ENCODE data around the gene PPP1R1C.

Gene PPP1R1C

GRCh38 chr2:181985632-181986205, at the start of gene PPP1R1C:
Gene PPP1R1C (plus strand): TSS chr2:181985853. CDS start chr2:181986111, 258 bp downstream.
- H3K4me3 ChIP-seq (ENCODE audit: low read depth, low read length) = no peak within 1 kb of the TSS
- H3K9ac ChIP-seq (ENCODE audit: low read depth, low read length) = no peak within 1 kb of the TSS
- no peaks in the 10 kb centered on the region for H3K4me1 ChIP-seq (ENCODE audit: control insufficient read depth, insufficient read depth, low read length)
- no peaks in the 10 kb centered on the region for H3K36me3 ChIP-seq (ENCODE audit: control insufficient read depth, insufficient read depth, low read length)
- H3K27me3 ChIP-seq (ENCODE audit: control insufficient read depth, insufficient read depth, low read length) = no peaks in the 10 kb centered on the region
- no peaks in the 10 kb centered on the region for H3K9me3 ChIP-seq (ENCODE audit: control insufficient read depth, insufficient read depth, low read length)

GRCh38 chr2:181937473-181937872, 48.2 kb upstream of the PPP1R1C start:
- Histone ChIP-seq H3K9ac (ENCODE audit: low read depth, low read length) (no peak overlapping the region), H3K27me3 (ENCODE audit: control insufficient read depth, insufficient read depth, low read length) (no peaks in the 10 kb centered on the region), H3K36me3 (ENCODE audit: control insufficient read depth, insufficient read depth, low read length) (no peaks in the 10 kb centered on the region), H3K4me3 (ENCODE audit: low read depth, low read length) (no peak overlapping the region), H3K4me1 (ENCODE audit: control insufficient read depth, insufficient read depth, low read length) (no peaks in the 10 kb centered on the region), H3K9me3 (ENCODE audit: control insufficient read depth, insufficient read depth, low read length) (no peaks in the 10 kb centered on the region)

- no peak overlapping the region for H3K4me3 ChIP-seq (ENCODE audit: low read depth, low read length)
- no peak overlapping the region for H3K9ac ChIP-seq (ENCODE audit: low read depth, low read length)
- H3K27me3 ChIP-seq (ENCODE audit: control insufficient read depth, insufficient read depth, low read length) = no peaks in the 10 kb centered on the region
- no peaks in the 10 kb centered on the region for H3K36me3 ChIP-seq (ENCODE audit: control insufficient read depth, insufficient read depth, low read length)
- no peaks in the 10 kb centered on the region for H3K9me3 ChIP-seq (ENCODE audit: control insufficient read depth, insufficient read depth, low read length)
- no peaks in the 10 kb centered on the region for H3K4me1 ChIP-seq (ENCODE audit: control insufficient read depth, insufficient read depth, low read length)
These were observed 42.1 kb upstream of the PPP1R1C start for GRCh38 chr2:181943411-181944124.

- H3K27me3 ChIP-seq (ENCODE audit: control insufficient read depth, insufficient read depth, low read length) = no peaks in the 10 kb centered on the region
- H3K4me1 ChIP-seq (ENCODE audit: control insufficient read depth, insufficient read depth, low read length) = no peaks in the 10 kb centered on the region
- H3K9ac ChIP-seq (ENCODE audit: low read depth, low read length) = no peak overlapping the region
- H3K36me3 ChIP-seq (ENCODE audit: control insufficient read depth, insufficient read depth, low read length) = no peaks in the 10 kb centered on the region
- no peak overlapping the region for H3K4me3 ChIP-seq (ENCODE audit: low read depth, low read length)
- H3K9me3 ChIP-seq (ENCODE audit: control insufficient read depth, insufficient read depth, low read length) = no peaks in the 10 kb centered on the region
These were observed 41.3 kb upstream of the PPP1R1C start for GRCh38 chr2:181944164-181944913.

- H3K27me3 ChIP-seq (ENCODE audit: control insufficient read depth, insufficient read depth, low read length) = no peaks in the 10 kb centered on the region
- no peaks in the 10 kb centered on the region for H3K36me3 ChIP-seq (ENCODE audit: control insufficient read depth, insufficient read depth, low read length)
- no peaks in the 10 kb centered on the region for H3K4me1 ChIP-seq (ENCODE audit: control insufficient read depth, insufficient read depth, low read length)
- no peak overlapping the region for H3K9ac ChIP-seq (ENCODE audit: low read depth, low read length)
- H3K9me3 ChIP-seq (ENCODE audit: control insufficient read depth, insufficient read depth, low read length) = no peaks in the 10 kb centered on the region
- no peak overlapping the region for H3K4me3 ChIP-seq (ENCODE audit: low read depth, low read length)
These were observed 40.8 kb upstream of the PPP1R1C start for GRCh38 chr2:181944914-181945291.

GRCh38 chr2:181946444-181947127, 39.1 kb upstream of the PPP1R1C start:
- no peaks in the 10 kb centered on the region for H3K36me3 ChIP-seq (ENCODE audit: control insufficient read depth, insufficient read depth, low read length)
- no peaks in the 10 kb centered on the region for H3K4me1 ChIP-seq (ENCODE audit: control insufficient read depth, insufficient read depth, low read length)
- no peaks in the 10 kb centered on the region for H3K27me3 ChIP-seq (ENCODE audit: control insufficient read depth, insufficient read depth, low read length)
- no peak overlapping the region for H3K9ac ChIP-seq (ENCODE audit: low read depth, low read length)
- no peak overlapping the region for H3K4me3 ChIP-seq (ENCODE audit: low read depth, low read length)
- no peaks in the 10 kb centered on the region for H3K9me3 ChIP-seq (ENCODE audit: control insufficient read depth, insufficient read depth, low read length)

GRCh38 chr2:181947273-181947672, 38.4 kb upstream of the PPP1R1C start:
- Histone ChIP-seq H3K9ac (ENCODE audit: low read depth, low read length) (no peak overlapping the region), H3K4me1 (ENCODE audit: control insufficient read depth, insufficient read depth, low read length) (no peaks in the 10 kb centered on the region), H3K27me3 (ENCODE audit: control insufficient read depth, insufficient read depth, low read length) (no peaks in the 10 kb centered on the region), H3K4me3 (ENCODE audit: low read depth, low read length) (no peak overlapping the region), H3K9me3 (ENCODE audit: control insufficient read depth, insufficient read depth, low read length) (no peaks in the 10 kb centered on the region), H3K36me3 (ENCODE audit: control insufficient read depth, insufficient read depth, low read length) (no peaks in the 10 kb centered on the region)

- H3K36me3 ChIP-seq (ENCODE audit: control insufficient read depth, insufficient read depth, low read length) = no peaks in the 10 kb centered on the region
- no peak overlapping the region for H3K4me3 ChIP-seq (ENCODE audit: low read depth, low read length)
- H3K9ac ChIP-seq (ENCODE audit: low read depth, low read length) = no peak overlapping the region
- H3K9me3 ChIP-seq (ENCODE audit: control insufficient read depth, insufficient read depth, low read length) = no peaks in the 10 kb centered on the region
- H3K27me3 ChIP-seq (ENCODE audit: control insufficient read depth, insufficient read depth, low read length) = no peaks in the 10 kb centered on the region
- H3K4me1 ChIP-seq (ENCODE audit: control insufficient read depth, insufficient read depth, low read length) = no peaks in the 10 kb centered on the region
These were observed 37.4 kb upstream of the PPP1R1C start for GRCh38 chr2:181948227-181948626.

GRCh38 chr2:181949047-181949446, 36.6 kb upstream of the PPP1R1C start:
- Histone ChIP-seq H3K27me3 (ENCODE audit: control insufficient read depth, insufficient read depth, low read length) (no peaks in the 10 kb centered on the region), H3K9me3 (ENCODE audit: control insufficient read depth, insufficient read depth, low read length) (no peaks in the 10 kb centered on the region), H3K9ac (ENCODE audit: low read depth, low read length) (no peak overlapping the region), H3K4me1 (ENCODE audit: control insufficient read depth, insufficient read depth, low read length) (peaks cover 3% of the 10 kb centered on the region), H3K36me3 (ENCODE audit: control insufficient read depth, insufficient read depth, low read length) (no peaks in the 10 kb centered on the region), H3K4me3 (ENCODE audit: low read depth, low read length) (no peak overlapping the region)

- Histone ChIP-seq H3K4me1 (ENCODE audit: control insufficient read depth, insufficient read depth, low read length) (peaks cover 3% of the 10 kb centered on the region), H3K4me3 (ENCODE audit: low read depth, low read length) (no peak overlapping the region), H3K36me3 (ENCODE audit: control insufficient read depth, insufficient read depth, low read length) (no peaks in the 10 kb centered on the region), H3K9ac (ENCODE audit: low read depth, low read length) (no peak overlapping the region), H3K27me3 (ENCODE audit: control insufficient read depth, insufficient read depth, low read length) (no peaks in the 10 kb centered on the region), H3K9me3 (ENCODE audit: control insufficient read depth, insufficient read depth, low read length) (no peaks in the 10 kb centered on the region)
These were observed 33.0 kb upstream of the PPP1R1C start for GRCh38 chr2:181952404-181953226.

GRCh38 chr2:181953881-181954537, 31.6 kb upstream of the PPP1R1C start:
- Histone ChIP-seq H3K9ac (ENCODE audit: low read depth, low read length) (no peak overlapping the region), H3K27me3 (ENCODE audit: control insufficient read depth, insufficient read depth, low read length) (no peaks in the 10 kb centered on the region), H3K9me3 (ENCODE audit: control insufficient read depth, insufficient read depth, low read length) (no peaks in the 10 kb centered on the region), H3K36me3 (ENCODE audit: control insufficient read depth, insufficient read depth, low read length) (no peaks in the 10 kb centered on the region), H3K4me3 (ENCODE audit: low read depth, low read length) (no peak overlapping the region), H3K4me1 (ENCODE audit: control insufficient read depth, insufficient read depth, low read length) (peaks cover 3% of the 10 kb centered on the region)
